Endothelial cell (in vitro differentiated cells): ENCODE measurements around the gene HSDL2. TPM values are rescaled to one million over a fixed set of nuclear protein-coding genes. Genes with fewer than 3 reads are reported as not detected.

Experiments used
- DNase-seq: peaks from one replicate; pipeline ENCODE4 v3.0.0; 2021; ENCODE audit warnings: low spot score
- H3K27ac Mint-ChIP-seq: one replicate; pipeline ENCODE4 v1.8.0; 2021; ENCODE audit warnings: mixed read lengths, inconsistent platforms; ENCODE audit not compliant: unreplicated experiment
- H3K27me3 Mint-ChIP-seq: one replicate; pipeline ENCODE4 v1.8.0; 2021; ENCODE audit warnings: mild to moderate bottlenecking, moderate library complexity, mixed read lengths, inconsistent platforms; ENCODE audit not compliant: unreplicated experiment
- H3K36me3 Mint-ChIP-seq: one replicate; pipeline ENCODE4 v1.8.0; 2021; ENCODE audit warnings: mild to moderate bottlenecking, low read depth, mixed read lengths, inconsistent platforms; ENCODE audit not compliant: unreplicated experiment
- H3K4me1 Mint-ChIP-seq: one replicate; pipeline ENCODE4 v1.8.0; 2021; ENCODE audit warnings: mild to moderate bottlenecking, mixed read lengths, inconsistent platforms; ENCODE audit not compliant: unreplicated experiment
- H3K4me3 Mint-ChIP-seq: one replicate; pipeline ENCODE4 v1.8.0; 2021; ENCODE audit warnings: mild to moderate bottlenecking, mixed read lengths, inconsistent platforms; ENCODE audit not compliant: unreplicated experiment
- H3K9me3 Mint-ChIP-seq: one replicate; pipeline ENCODE4 v1.8.0; 2021; ENCODE audit warnings: mixed read lengths, inconsistent platforms; ENCODE audit not compliant: unreplicated experiment
- CTCF ChIP-seq: fragments of 200-600 bp; sonication (generic); IDR thresholded peaks from one replicate; pipeline ENCODE4 v1.5.0; 2021; ENCODE audit warnings: antibody characterized with exemption; ENCODE audit not compliant: unreplicated experiment
- total RNA-seq: library from RNA; stranded (reverse); fragmentation: NEBNext Ultra II Directional; extraction: Animal tissue kit (Norgen Biotek cat#: 25700); gene quantifications from one replicate; pipeline ENCODE4 v1.2.1, GENCODE V29; 2021; ENCODE audit not compliant: unreplicated experiment

The HSDL2 gene
- total RNA-seq, 1 donor from 2014 or later, result 7.9 TPM

- Mint-ChIP-seq H3K9me3 (no peaks in the 10 kb centered on the region), H3K4me3 (no peak overlapping the region), H3K4me1 (no peaks in the 10 kb centered on the region), H3K36me3 (no peaks in the 10 kb centered on the region), H3K27me3 (no peaks in the 10 kb centered on the region), H3K27ac (no peak overlapping the region)
- DNase-seq, result no peak
- no peak for TF ChIP-seq CTCF
These were observed 38.2 kb upstream of the HSDL2 start for GRCh38 chr9:112341730-112342129.

DNA sequence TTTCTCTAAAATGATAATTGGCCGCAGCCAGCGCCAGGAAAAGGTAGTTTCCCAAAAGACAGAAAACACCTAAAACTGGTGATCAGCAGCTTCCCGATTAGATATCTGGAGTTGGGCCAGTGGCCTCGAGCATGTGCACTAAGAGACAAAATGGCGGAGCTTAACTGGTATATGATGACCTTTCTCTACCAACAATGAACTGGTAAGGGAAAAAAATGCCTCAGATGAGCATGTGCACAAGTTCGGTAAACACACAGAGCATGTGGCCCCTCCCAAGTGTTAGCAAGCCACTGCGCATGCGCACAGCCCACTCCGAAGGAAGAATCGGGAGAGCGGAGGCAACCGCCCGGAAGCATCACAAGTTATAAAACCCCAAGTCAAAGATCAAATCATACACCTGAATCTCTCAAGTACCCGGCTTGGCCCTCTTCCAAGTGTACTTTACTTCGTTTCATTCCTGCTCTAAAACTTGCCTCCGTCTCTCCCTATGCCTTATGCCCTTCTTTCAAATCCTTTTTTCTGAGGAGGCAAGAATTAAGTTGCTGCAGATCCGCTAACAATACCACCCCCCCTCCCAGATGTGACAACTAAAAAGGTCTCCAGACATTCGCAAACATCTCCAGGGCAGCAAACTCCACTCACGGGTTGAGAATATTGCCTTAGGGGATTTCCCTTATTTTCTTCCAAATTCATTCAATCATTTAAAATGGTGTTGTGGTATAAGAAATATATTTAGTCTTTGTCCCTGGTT, 31.5 kb upstream of the HSDL2 start:
- DNase-seq, result peak; percentile 27
- H3K27me3 Mint-ChIP-seq, result no peaks in the 10 kb centered on the region
- peak overlapping the region; percentile 58 for H3K27ac Mint-ChIP-seq
- H3K9me3 Mint-ChIP-seq, result no peaks in the 10 kb centered on the region
- peaks cover 11% of the 10 kb centered on the region for H3K4me1 Mint-ChIP-seq
- H3K4me3 Mint-ChIP-seq, result no peak overlapping the region
- TF ChIP-seq CTCF, result no peak
- no peaks in the 10 kb centered on the region for H3K36me3 Mint-ChIP-seq

- H3K4me1 Mint-ChIP-seq, result peaks cover 11% of the 10 kb centered on the region
- H3K36me3 Mint-ChIP-seq, result no peaks in the 10 kb centered on the region
- TF ChIP-seq CTCF, result no peak
- H3K9me3 Mint-ChIP-seq, result no peaks in the 10 kb centered on the region
- H3K27me3 Mint-ChIP-seq, result no peaks in the 10 kb centered on the region
- no peak for DNase-seq
- peak overlapping the region; percentile 58 for H3K27ac Mint-ChIP-seq
- H3K4me3 Mint-ChIP-seq, result no peak overlapping the region
These were observed 30.9 kb upstream of the HSDL2 start for GRCh38 chr9:112349008-112349333.

DNA sequence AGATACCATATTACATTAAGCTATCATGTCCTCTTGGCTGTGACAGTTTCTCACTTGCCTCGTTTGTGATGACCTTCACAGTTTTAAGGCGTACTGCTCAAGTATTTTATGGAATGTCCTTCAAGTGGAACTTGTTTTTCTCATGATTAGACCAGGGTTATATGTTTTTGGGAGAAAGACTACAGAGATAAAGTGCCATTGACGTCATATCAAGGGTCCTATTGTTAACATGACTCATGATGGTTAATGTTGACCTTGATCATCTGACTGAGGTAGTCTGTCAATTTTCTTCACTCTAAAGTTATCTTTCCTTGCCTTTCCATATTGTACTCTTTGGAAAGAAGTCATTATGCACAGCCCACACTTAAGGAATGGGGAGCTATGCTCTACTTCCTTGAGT, 28.7 kb upstream of the HSDL2 start:
- no peaks in the 10 kb centered on the region for H3K9me3 Mint-ChIP-seq
- no peak for DNase-seq
- no peaks in the 10 kb centered on the region for H3K27me3 Mint-ChIP-seq
- no peak for TF ChIP-seq CTCF
- no peak overlapping the region for H3K27ac Mint-ChIP-seq
- H3K4me3 Mint-ChIP-seq, result no peak overlapping the region
- no peaks in the 10 kb centered on the region for H3K36me3 Mint-ChIP-seq
- peaks cover 11% of the 10 kb centered on the region for H3K4me1 Mint-ChIP-seq

- Mint-ChIP-seq H3K4me3 (no peak overlapping the region), H3K9me3 (no peaks in the 10 kb centered on the region), H3K27me3 (no peaks in the 10 kb centered on the region), H3K36me3 (no peaks in the 10 kb centered on the region), H3K4me1 (peaks cover 11% of the 10 kb centered on the region), H3K27ac (no peak overlapping the region)
- no peak for TF ChIP-seq CTCF
- no peak for DNase-seq
These were observed 27.7 kb upstream of the HSDL2 start for GRCh38 chr9:112352209-112352608.
